Stimulated activated CD8-positive, alpha-beta memory T cell treated with anti-CD3 and anti-CD28 coated beads, Interleukin-12 subunit alpha, Interleukin-12 subunit beta, amount 100 ng/mL, for 1 hour (primary cell): Measurements from ENCODE around the gene AFMID.
A peak's percentile ranks its signal among the peaks of the same experiment; 100 is the strongest.

ENCODE experiments used
- DNase-seq: peaks from one replicate; pipeline ENCODE4 v3.0.0-alpha.2; 2020; ENCODE audit warnings: low read depth

Gene AFMID

DNA sequence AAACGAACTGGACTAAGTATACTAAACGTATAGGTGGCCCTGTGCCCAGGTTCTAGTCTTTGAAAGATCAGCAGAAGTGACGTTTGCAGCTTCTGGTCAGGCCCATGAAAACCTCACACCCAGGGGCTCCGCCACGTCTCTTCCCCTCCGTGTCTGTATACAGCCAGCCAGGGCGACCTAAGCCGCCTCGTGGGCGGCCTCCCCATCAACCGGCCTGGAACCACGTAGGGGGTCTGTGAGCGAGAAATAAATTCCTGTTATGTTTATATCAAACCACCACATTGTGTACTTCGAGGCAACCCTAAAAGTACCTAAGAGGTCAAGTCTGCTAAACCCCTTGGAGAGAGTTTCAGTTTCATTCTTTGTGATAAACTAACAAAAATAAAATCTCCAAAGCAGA lies 7.1 kb upstream of the AFMID start:
- DNase-seq = no peak

DNA sequence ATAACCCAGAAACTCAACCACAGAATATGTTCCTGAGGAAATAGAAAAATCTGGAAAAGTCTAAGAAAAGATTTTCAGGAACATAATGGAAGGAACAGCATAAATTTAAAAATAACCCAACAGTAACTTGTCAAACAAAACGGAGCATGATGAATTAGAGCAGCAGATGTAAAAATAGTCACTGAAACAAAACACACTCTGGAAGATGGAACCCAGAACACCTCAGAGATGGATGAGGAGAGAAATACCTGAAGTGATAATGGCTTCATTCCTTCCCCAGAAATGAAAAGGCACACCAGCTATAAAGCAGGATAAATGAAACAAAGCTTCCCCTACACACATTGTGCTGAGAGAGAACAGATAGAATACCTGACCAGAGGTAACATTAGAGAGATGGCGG lies 6.7 kb upstream of the AFMID start:
- no peak for DNase-seq

DNA sequence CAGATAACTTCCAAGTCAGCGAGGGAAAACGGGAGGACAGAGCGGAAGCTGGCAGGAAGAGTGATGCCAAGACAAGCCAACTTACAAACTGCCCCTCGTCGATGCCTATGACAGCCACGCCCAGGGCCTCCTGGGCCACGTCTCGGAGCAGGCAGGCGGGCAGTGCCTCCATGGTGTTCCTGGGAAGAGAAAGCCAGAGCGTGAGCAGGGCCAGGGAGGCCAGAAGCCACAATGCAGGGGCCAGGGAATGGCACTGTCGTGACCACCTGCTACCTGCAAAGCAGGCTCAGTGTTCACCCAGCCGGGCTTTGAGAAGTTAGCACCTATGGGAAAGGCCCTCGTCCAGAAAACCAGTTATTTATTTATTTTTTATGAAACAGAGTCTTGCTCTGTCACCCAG lies 4.7 kb upstream of the AFMID start:
- DNase-seq = no peak

DNA sequence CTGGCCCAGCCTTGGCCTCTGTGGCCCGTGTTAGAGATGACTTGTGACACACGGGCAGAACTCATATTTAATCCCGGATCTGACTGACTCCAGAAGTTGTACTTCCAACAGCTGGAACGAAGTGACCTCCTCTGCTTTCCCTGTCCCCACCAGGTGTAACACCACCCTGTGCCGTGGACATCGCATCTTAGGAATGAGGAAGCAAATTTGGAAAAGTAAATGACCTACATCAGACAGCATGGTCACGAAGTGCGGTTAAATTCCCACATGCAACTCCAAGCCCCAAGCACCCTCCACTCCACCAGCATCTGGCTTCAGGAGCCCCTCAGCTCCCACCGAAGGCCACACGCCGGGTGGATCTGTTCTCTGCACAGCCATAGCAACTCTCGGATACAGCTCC lies 3.2 kb upstream of the AFMID start:
- DNase-seq = no peak

DNA sequence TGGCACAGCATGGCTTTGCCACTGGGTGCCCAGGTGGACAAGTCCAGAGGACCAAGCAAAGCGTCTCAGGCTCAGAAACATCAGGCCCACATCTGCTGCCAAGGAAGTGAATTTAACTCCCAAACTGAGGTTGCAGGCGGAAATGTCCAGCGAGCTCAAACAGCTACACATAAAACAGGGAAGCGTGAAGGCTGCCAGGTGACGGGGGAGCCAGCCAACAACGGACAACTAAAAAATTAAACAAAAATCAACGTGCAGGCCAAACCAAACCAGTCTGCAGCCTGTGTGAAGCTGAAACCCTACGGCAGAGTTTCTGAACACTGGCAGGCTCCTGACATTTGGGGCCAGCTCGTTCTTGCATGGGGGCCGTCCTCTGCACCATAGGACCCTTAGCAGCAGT lies 2.8 kb upstream of the AFMID start:
- no peak for DNase-seq

DNA sequence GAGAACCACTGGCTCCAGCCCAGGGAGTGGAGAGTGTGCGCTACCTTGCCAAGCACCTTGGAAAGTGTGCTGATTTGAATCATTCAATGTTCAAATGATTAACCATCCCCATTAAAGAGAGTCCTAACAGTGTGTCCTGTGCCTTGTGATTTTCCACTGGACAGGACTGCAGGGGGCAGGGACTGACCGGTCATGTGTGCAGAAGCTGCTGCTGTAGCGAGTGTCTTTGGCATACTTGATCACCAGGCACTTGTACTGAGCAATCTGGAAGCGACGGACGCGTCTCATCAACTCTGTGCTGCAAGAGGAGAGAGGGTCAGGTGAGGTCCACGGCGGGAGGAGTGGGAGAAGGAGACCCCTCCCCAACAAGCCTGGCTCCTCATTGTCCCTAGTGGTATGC lies 2.3 kb upstream of the AFMID start:
- no peak for DNase-seq

DNA sequence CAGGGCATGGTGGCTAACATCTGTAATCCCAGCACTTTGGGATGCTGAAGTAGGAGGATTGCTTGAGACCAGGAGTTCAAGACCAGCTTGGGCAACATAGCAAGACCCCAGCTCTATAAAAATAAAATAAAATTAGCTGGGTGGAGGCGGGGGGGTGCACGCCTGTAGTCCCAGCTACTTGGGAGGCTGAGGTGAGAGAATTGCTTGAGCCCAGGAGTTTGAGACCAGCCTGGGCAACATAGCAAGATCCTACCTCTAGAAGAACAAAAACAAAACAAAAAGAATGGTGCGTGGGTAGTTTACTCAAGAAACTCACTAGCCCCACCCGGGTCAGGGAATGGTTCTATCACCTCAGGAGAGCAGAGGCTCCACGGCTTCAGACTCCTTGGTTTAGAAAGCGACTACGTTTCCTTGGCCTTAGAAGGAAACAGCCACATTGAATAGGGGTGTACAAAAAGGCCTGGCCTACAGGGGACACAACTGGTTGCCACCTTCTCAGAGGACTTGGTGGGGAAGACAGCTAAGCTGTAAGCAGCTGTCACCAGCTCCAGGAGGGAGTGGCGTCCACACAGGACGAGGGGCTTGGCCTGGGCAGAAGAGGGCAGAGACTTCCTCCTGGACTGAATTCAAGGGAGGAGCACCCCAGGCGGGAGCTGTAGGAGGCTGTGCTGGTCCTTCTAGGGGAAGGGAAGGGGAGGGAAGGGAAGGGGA lies 1.0 kb upstream of the AFMID start:
- DNase-seq = no peak

DNA sequence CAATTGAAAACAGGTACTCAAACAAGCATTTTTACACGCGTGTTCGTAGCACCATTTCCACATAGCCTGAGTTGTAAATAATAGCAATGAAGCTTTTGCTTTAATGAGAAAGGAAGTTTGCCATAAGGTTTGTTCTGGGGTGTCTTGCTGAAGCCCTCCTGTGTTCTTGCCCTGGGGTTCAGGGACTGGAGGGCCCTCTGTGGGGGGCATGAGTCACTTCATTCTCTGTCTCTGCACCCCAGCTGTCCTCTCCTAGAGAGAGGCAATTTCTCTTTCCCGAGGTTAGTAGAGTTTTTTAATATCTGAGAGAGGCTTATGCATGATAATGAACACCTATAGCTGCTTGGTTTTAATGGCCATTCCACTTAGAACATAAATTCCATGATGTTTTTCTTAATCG lies 9.6 kb downstream of the AFMID start:
- DNase-seq = no peak

DNA sequence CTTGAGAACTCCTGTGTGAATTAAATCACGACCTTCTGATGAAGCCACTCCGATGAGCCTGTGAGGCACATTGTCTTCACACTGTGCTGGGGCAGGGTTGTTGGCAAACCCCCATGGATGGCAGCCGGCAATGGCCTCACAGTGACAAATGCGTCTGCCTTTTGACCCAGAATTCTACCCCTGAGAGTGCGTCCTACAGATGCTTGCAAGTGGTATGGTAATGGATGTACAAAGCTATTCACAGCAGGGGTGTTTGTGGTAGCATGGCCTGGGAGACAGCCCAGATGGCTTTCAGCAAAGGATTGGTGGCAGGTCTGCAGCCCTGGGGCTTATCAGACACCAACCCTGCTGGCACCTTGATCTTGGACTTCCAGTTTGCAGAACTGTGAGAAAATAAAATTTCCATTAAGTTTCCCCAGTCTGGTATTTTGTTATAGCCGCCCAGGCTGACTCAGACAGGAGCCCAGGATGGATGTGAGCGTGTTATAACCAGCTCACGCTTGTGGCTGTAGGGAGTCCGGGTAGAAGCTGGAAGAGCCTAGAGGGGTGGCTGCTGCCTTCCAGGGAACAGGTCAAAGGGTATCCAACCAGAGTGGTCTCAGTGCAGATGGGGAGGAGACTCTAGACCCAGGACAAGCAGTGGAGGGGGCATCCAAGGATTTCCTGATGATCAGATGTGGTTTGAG lies 10.1 kb downstream of the AFMID start:
- no peak for DNase-seq

DNA sequence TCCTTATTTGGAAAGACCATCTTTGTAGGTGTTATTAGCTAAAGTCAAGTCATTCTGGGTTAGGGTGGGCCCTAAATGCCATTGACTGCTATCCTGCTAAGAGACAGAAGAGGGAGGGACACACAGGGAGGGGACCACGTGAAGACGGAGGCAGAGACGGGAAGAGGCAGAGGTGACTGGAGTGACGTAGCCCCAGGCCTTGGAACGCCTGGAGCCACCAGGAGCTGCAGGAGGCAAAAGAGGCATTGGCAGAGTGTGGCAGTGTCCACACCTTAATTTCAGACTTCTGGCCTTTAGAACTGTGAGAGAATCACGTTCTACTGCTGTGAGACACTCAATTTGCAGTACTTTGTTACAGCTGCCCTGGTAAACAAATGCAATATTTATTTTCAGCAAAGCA lies 13.3 kb downstream of the AFMID start:
- DNase-seq = no peak

DNA sequence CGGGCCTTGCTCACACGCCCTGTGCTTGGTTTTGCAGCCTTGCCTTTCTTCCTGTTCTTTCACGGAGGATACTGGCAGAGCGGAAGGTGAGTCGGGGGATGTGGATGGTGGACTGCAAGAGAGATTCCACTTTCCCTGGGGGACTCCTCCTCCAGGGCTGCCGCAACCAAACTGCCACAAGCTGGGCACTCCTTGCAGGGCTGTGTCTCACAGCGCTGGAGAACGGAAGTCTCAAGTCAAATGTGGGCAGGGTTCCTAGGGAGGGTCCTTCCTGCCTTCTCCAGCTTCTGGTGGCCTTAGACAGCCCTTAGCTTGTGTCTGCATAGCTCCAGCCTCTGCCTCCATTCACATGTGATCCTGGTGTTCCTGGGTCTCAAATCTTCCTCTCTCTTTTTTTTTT lies 15.5 kb downstream of the AFMID start:
- DNase-seq = no peak

DNA sequence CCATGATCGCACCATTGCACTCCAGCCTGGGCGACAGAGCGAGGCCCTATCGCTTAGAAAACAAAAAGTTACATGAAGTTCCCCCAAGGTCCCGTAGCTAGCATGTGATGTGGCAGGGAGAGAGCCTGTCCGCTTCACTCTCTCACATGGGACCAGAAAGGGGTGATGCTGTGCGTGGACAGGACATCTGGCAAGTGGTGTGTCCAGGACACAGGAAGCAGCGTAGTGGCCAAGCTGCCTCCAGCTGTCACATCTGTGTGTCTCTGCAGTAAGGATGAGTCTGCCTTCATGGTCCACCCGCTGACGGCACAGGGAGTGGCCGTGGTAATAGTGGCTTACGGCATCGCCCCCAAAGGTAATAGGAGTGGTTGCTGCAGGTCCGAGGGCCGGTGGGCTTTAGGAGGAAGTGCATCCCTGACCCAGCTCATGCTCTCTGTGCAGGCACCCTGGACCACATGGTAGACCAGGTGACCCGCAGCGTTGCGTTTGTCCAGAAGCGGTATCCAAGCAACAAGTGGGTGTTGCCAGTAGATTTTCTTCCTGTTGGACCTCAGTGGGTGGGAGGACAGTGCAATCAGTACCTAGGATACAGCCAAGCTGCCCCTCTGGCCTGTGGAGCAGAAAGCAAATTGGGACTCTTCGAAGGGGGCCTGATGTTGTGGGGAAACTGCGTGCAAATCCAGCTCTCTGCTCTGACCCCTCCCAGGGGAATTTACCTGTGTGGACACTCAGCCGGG lies 17.4 kb downstream of the AFMID start:
- DNase-seq = no peak

DNA sequence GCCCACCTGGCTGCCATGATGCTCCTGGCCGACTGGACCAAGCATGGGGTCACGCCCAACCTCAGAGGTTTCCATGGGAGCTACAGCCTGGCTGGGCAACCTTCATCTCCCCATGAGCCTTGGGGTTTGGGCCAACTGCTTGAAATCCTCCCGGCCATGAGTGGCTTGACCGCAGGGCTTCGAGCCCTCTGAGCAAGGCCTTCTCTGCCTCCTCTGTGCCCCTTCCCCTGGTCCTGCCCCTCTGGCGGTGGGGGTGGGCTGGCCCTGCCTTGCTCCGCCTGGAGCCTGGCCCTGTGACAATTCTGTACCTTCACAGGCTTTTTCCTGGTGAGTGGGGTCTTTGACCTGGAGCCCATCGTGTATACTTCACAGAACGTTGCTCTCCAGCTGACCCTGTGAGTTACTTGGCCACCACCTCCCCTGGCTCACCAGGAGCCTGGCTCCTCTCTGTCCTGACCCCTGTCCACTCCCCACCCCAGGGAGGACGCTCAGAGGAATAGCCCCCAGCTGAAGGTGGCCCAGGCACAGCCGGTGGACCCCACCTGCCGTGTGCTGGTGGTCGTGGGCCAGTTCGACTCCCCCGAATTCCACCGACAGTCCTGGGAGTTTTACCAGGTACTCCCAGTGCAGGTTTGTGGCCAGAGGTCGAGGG lies 18.1 kb downstream of the AFMID start:
- DNase-seq = no peak

DNA sequence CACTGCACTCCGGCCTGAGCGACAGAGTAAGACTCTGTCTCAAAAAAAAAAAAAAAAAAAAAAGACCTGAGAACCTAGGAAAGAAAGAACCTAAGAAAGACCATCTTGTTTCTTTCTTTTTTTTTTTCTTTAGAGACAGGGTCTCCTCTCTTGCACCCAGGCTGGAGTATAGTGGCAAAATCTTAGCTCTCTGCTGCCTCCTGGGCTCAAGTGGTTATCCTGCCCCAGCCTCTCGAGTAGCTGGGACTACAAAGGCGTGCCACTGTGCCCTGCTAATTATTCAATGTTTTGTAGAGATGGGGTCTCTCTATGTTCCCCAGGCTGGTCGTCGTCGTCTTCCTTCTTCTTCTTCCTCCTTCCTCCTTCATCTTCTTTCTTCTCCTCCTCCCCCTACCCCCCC lies 19.1 kb downstream of the AFMID start:
- DNase-seq = no peak

DNA sequence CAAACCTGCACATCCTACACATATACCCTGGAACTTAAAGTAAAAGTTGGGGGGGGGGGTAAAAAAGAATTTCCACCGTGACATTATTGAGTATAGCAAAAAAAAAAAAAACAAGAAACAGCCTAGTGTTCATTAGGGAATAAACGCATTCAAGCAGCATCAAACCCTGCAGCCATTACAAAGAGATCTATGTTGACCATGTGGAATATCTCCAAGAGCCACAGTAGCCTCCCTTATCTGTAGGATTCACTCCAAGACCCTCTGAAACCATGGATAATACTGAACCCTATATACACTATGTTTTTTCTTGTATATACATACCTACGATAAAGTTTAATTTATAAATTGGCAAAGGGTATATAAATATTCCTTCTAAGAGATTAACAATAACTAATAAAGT lies 21.3 kb downstream of the AFMID start:
- DNase-seq = no peak

DNA sequence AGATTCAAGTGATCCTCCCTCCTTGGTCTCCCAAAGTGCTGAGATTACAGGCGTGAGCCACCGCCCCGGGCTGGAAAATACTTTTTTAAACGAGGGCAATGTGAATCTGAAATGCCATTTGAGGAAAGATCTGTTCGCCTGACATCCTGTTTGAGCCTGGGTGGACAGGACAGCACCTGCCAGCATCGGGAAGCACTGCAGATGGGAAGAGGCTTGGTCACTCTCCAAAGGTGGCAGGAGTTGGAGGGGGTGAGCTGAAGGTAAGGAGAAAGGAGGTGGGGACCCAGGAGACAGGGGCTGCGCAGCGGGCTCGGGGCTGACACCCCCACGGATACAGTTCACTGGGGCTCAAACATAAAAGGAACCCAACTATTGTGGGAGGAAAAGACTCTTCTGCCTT lies 22.9 kb downstream of the AFMID start:
- DNase-seq = no peak

DNA sequence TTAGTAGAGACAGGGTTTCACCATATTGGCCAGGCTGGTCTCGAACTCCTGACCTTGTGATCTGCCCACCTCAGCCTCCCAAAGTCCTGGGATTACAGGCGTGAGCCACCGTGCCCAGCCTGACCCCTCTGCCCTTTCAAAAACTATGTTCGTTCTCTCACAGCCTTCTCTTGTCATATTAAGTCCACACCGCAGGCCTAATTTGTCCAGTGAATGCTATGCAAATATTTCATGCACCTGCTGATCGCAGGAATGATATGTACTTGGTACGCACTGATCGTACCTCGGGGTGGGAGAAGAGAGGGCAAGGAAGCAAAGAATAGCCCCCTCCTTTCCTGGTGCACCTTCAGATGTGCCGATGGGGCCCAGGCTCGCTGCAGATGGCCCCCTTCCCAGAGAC lies 23.9 kb downstream of the AFMID start:
- no peak for DNase-seq

DNA sequence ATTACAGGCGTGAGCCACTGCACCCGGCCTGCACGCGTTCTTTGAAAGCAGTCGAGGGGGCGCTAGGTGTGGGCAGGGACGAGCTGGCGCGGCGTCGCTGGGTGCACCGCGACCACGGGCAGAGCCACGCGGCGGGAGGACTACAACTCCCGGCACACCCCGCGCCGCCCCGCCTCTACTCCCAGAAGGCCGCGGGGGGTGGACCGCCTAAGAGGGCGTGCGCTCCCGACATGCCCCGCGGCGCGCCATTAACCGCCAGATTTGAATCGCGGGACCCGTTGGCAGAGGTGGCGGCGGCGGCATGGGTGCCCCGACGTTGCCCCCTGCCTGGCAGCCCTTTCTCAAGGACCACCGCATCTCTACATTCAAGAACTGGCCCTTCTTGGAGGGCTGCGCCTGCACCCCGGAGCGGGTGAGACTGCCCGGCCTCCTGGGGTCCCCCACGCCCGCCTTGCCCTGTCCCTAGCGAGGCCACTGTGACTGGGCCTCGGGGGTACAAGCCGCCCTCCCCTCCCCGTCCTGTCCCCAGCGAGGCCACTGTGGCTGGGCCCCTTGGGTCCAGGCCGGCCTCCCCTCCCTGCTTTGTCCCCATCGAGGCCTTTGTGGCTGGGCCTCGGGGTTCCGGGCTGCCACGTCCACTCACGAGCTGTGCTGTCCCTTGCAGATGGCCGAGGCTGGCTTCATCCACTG lies 27.0 kb downstream of the AFMID start, which contains the start of gene BIRC5:
Gene BIRC5 (plus strand): TSS at position 238 of the 690 bp plus-strand sequence. CDS start 64 bp downstream, at position 302.
- DNase-seq = peak; percentile 83

DNA sequence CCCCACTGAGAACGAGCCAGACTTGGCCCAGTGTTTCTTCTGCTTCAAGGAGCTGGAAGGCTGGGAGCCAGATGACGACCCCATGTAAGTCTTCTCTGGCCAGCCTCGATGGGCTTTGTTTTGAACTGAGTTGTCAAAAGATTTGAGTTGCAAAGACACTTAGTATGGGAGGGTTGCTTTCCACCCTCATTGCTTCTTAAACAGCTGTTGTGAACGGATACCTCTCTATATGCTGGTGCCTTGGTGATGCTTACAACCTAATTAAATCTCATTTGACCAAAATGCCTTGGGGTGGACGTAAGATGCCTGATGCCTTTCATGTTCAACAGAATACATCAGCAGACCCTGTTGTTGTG lies 27.5 kb downstream of the AFMID start:
- no peak for DNase-seq

DNA sequence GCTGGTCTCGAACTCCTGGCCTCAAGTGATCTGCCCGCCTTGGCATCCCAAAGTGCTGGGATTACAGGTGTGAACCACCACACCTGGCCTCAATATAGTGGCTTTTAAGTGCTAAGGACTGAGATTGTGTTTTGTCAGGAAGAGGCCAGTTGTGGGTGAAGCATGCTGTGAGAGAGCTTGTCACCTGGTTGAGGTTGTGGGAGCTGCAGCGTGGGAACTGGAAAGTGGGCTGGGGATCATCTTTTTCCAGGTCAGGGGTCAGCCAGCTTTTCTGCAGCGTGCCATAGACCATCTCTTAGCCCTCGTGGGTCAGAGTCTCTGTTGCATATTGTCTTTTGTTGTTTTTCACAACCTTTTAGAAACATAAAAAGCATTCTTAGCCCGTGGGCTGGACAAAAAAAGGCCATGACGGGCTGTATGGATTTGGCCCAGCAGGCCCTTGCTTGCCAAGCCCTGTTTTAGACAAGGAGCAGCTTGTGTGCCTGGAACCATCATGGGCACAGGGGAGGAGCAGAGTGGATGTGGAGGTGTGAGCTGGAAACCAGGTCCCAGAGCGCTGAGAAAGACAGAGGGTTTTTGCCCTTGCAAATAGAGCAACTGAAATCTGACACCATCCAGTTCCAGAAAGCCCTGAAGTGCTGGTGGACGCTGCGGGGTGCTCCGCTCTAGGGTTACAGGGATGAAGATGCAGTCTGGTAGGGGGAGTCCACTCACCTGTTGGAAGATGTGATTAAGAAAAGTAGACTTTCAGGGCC lies 32.4 kb downstream of the AFMID start:
- DNase-seq = no peak

DNA sequence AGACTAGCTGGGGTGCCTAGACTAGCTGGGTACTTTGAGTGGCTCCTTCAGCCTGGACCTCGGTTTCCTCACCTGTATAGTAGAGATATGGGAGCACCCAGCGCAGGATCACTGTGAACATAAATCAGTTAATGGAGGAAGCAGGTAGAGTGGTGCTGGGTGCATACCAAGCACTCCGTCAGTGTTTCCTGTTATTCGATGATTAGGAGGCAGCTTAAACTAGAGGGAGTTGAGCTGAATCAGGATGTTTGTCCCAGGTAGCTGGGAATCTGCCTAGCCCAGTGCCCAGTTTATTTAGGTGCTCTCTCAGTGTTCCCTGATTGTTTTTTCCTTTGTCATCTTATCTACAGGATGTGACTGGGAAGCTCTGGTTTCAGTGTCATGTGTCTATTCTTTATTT lies 35.9 kb downstream of the AFMID start:
- no peak for DNase-seq

DNA sequence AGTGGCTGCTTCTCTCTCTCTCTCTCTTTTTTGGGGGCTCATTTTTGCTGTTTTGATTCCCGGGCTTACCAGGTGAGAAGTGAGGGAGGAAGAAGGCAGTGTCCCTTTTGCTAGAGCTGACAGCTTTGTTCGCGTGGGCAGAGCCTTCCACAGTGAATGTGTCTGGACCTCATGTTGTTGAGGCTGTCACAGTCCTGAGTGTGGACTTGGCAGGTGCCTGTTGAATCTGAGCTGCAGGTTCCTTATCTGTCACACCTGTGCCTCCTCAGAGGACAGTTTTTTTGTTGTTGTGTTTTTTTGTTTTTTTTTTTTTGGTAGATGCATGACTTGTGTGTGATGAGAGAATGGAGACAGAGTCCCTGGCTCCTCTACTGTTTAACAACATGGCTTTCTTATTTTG lies 36.6 kb downstream of the AFMID start:
- DNase-seq = no peak
